ENCODE measurements around the gene SCRN2.

Gene SCRN2

DNA sequence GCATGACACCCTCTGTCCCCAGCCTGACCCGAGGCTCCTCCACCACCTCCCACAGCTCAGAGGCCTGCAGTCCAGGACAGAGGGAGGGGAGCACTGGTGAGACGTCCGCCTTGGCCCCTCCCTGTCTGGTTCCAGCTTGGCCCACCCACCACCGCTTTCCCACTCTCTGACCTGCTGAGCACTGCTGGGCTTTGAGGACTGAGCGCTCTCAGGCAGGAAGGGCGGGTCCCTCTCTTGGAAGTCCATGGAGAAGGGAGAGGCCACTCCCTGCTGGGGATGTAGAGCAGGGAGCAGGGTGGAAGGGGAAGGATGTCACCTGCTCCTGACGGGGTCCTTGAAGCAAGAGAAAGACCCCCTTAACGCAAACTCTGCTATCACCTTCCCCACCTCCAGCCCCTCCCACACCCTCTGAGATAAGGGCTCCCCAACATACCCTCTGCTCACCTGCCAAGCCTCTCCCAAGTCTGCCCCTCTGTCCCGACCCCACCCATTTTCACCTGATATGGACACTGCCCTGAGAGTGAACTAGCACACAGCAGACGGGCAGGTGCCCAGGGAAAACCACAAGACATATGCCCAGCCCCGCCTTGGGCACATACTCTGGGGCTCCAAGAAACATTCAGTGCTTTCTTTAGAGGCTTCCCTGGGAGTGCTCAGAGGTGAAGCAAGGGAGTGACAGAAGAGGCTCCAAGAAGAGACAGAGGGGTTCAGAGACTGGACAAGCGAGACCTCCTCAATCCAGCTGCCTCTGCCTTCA lies 20.9 kb downstream of the SCRN2 start:
- DNase-seq = no peak

DNA sequence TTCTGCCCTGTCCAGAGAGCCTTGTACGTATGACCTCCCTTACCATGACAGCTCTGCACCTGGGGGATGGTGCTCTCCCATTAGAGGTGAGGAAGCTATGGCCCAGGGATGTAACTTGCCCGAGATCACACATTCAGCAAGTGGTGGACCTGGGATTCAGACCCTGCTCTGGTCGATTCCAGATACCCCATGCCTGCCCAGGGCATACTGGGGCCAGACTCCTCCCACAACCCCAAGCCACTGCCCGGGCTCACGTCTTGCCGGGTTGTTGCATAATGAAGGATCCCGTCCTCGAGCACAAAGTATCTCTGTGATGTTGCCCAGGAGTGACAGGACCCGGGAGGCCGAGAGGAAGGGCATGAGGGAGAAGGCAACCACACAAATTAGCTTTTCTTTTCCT lies 21.6 kb downstream of the SCRN2 start:
- no peak for DNase-seq

DNA sequence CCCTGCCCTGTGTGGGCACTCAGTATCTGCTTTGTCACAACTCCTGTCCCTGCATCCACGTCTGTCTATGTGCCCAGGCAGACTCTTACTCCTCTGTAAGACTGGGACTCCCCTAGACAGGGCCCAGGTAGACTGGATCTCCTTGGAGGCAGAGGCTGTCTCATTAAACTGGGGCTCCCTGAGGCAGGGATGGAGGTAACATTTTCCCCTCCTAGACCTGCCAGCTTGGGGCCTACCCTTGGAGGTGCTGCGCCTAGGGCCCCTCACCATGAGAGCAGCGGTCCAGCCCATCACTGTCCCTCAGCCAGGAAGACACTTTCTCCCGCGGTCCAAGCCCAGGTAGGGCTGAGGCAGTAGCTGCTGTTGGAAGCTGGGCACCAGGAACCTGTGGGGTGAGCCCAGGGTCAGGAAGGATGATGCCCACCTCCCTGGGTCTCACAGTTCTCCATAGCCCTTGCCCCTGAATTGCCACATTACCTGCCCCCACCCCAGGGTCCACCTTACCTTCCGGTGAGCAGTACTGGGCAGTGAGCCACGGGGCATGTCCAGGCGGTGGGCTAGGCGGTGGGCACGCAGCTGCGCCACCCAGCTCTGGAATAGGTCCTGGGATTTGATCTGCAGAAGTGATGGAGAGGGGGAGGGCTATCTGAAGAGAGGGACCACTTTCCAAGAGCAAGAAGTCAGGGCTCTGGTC lies 22.9 kb downstream of the SCRN2 start:
- no peak for DNase-seq

DNA sequence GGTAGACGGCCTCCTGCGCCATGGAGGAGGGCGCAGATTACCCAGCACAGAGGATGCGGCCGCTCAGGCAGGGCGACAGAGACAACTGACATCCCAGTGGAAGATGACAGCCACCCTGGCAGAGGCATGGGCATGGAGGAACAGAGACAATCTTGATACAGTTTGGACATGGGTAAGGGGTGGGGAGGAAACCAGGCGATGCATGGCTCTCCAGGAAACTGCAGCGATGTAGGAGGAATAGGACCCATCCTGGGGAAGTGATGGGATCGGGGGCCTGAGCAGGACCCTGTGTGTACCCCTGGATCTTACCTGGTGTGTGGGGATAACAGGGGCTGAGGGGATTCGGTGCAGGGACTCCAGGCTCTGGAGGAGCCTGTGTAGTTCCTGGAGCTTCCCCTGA lies 24.1 kb downstream of the SCRN2 start:
- DNase-seq = no peak

DNA sequence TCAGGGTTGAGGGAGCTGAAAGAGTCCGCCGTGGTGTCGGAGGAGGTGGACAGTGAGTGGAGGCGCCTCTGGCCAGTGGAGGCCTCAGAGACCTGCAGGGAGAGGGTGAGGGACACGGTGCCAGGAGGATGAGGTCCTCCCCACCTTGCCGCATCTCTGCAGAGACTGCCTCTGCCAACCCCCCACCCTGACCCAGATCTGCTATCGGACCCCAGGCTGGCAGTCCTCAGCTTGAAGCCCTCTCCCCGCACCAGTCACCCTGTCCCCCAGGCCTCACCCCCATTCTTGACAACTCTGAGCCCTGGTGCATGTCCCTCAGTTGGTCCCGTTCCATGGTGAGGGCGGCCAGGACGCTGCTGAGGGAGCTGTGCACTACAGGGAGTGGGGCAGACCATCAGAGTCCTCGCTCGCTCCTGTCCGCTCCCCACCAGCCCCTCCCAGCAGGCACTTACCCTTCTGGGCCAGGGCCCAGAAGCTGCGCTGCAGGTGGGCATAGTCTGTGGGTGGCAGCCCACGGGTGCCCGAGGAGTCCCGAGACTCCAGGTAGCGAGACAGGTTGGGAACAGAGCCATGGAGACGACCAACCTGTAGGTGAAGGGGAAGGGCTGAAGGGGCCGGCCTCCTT lies 24.9 kb downstream of the SCRN2 start:
- no peak for DNase-seq

DNA sequence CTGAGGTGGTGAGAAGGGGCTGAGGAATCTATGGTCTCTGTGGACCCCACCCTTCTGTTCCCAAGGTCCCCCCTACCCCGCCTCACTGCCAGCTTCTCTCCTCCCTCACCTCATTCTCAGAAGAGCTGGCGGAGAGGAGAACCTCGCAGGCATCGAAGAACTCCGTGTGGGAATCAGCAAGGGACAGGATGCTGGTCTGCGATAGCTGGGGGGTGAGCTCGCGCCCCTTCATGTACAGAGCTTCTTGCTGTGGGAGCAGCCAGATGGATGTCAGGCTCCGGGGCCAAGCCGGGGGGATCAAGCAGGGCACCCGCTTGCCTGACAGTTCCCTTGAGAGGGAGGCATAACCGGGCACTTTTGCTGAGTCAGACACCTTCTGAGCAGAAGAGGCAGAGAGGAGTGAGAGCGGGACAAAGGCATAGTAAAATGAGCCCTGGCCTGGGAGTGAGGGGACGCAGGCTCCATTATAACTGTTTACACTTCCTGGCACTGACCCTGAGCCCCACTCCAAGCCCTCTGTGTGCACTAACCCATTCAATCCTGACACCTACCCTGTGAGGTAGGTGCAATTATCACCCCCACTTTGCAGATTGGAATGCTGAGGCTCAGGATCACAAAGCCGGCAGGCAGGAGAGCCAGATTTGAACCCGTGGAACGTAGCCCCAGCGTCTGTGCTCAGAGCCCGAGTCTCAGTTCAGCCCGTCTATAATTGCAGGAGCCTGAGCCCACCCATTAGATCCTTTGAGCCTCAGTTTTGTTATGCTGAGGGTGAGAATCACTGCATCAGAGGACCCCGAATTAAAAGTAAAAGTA lies 25.8 kb downstream of the SCRN2 start:
- no peak for DNase-seq

DNA sequence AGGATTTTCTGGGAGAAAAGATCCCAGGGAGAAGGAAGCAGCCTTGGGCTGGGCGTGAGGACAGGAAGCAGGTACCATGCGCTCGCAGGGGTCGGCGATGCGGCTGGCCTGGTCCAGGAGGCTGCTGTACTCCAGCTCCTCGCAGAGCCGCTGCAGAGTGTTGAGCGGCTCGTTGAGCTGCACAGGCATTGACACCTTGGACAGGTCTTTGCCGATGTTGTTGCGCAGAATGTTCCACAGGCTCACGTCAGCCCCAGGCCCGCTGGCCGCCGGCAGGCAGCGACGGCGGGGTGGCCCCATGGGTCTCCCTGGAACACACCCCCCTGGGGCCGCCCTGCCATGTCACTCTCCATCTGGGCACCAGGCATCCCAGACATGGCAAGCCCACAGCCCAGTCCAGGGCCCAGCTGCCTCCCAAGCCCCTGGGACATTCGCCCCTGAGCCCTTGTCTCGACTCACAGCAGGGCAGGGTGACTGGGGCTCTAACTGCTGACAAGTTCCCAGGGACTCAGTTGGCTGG lies 27.5 kb downstream of the SCRN2 start:
- no peak for DNase-seq

DNA sequence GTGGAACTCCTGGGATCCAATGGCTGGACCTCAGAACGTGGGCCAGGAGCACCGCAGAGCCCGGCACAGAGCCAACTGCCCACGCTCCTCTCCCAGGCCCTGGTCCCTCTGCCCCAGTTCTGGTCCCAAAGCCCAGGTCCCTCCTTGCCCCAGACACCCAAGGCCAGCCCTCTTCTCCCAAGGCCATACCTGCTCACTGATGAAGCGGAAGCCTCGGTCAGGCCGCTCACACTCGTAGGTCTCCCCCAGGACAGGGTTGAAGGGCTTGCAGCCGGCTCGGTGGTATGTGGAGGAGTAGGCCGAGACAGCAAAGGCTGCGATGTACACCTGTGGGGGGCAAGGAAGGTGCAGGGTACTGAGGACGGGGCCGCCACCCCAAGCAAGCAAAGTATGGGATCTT lies 28.0 kb downstream of the SCRN2 start:
- no peak for DNase-seq

DNA sequence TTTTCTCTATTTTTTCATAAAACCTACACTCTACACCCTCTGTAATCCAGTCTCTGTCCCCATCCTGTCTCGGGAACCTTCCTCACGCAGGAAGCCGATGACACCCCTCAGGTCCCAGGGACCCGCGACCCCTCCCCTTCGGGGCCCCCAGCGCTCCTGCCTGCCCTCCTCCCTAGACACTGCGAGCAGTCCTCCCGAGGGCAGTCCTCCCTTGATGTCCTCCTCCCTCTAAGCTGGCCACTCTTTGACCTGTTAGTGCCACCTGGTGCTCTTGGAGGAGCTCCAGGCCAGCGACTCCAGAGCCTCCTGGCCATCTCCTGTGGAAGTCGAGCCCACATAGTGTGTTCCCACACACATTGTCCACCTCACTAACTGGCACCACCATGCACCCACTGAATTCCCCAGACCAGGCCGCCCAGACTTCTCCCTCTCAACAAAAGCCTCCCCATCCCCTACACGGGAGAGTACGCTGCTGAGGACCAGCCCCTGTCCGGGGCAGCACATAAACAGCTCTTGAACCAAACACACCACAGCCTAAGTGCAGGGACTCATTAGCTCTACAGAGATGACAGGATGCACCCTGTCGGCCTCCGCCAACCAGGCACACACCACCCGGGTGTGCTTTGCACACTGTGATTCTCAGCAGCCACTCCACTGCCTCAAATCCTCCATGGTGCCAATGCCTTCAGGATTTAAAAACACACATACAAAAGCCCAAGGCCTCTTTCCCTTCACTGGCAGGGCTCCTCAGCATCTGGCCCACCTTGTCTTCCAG lies 28.7 kb downstream of the SCRN2 start:
- no peak for DNase-seq

DNA sequence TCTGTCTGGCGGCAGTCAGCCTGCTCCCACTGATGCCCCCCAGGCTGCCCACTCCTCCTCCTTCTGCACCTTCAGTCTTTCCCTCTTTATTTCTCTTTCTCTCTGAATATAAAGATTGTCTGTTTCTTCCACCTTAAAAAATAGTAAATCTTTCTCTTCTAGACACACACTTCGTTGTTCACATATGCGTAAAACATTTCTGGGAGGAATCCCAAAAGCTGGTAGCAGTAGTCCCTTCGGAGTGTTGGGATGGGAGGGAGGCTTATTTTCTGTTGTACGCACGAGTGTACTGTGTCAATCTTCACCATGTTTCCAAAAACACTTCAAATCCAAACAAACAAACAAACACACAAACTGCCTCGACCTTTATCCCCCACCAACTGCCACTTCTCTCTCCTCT lies 29.4 kb downstream of the SCRN2 start:
- DNase-seq = no peak

DNA sequence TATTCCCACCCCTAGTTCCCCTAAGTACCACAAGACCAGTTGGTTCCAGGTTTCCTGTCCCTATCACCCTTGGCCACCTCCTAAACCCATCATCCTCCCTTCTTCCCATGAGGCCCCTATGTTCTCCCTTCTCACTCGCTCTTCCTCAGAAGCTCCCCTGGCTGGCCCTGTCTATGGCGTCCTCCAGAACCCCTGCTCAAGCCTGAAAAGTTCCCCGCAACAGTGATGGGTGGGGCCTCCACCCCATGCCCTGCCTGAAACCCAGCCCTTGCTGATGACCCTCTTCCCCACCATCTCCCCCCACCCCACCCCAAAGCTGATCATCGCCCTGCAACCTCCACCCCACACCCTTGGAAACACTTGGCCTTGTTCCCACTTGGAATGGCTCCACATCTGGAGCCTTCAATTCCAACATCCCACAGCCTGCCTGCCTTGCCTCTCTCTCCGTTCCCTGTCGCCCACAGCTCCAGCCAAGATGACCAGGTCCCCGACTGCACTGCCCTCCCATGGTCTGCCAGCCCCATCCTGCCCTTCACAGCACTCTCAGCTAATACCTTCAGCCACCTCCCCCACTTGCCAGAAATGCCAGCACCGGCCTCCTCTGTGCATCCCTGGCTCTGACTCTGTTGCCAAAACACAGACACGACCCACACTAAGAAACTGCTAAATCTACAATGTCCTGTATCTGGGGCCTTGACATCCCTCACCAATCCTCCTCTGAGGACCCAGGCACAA lies 30.0 kb downstream of the SCRN2 start:
- no peak for DNase-seq

DNA sequence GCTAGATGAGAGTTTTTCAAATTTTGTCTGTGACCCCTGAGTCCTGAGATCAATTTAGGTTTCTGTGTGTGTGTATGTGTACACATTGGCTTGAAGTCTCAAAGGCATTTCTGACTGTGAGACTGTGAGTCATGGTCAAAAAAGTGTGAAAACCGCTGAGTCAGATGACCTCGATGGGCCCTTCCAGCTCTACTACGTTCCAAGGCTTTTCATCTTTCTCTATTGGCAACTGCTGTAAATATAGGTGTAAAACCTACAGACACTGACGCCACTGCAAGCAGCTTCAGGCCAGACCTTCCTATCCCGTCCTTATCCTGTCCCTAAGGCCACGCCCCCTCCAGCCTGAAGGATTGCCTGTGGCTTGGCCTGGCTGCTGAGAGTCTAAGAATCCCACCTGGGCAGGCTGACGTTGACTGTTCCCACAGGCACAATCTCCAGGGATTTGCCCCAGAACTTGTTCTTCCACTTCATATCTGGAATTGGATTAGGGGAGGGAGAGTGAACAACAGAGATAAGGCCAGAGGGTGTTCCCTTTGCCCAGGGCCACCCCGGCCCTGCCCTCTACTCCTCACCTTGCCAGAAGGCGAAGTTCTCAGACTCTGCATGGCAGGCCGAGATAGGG lies 30.8 kb downstream of the SCRN2 start:
- DNase-seq = peak; percentile 80

DNA sequence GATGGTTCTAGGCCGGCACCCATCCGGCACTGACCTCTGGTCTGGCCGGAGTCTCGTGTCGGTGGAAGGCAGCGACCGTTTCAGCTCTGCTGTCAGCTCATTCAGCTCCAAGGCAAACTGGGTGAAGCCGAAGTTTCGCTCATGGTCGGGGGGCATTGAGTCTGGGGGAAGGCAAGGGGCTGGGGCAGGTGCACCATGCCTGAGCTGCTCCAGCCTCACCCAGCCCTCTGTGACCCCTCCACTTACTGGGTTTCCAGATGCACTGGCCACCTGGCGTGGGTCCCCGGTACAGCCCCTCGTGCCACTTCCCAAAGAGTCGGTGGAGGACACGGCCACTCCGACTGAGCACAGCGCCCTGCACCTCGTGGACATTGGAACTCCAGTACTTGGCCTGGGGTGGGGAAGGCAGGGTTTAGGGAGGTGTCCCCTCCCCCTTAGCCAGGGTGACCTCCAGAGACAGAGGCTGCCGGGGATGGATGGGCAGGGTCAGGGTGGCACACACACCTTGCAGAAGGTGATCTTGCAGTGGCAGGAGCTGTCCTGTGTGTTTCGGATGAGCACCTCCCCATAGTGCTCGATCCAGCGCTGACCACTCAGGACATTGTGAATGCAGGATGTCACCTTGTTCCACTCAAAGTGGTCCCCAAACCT lies 32.1 kb downstream of the SCRN2 start:
- no peak for DNase-seq

DNA sequence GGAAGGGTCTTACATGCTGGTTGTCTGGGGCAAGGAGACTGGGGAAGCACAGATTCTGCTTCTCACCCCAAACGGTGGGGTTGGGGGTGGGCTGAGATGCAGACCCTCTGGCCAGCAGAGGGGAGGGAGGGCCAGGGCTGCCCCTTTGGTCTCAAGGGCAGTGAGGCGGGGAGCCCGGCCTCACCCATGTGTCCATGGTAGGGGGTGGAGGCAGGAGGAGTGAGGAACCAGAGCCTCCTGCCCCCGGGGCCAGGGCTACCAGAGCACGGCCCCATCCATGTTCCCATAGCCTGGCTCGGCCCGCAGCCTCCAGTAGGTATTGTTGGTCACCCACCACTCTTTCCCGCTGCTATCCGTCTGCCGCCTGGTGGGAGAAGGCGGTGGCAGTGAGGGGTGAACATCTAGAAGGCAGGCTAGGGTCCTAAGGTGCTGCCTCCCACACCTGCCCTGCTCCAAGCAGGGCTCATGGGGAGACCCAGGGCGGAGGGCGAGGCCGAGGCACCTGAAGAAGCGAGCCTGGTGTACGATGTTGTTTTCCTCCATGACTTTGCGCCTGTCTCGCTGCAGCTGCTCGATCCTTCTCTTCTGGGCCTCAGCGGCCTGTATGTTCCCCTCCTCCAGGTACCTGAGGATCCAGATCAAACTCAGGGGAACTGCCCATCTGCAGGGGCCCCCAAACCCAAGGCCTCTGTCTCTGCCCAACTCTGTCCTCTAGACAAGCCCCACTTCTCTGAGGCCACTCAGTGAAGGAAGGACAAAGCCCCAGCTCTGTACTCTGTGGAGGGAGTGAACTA lies 32.8 kb downstream of the SCRN2 start:
- no peak for DNase-seq

DNA sequence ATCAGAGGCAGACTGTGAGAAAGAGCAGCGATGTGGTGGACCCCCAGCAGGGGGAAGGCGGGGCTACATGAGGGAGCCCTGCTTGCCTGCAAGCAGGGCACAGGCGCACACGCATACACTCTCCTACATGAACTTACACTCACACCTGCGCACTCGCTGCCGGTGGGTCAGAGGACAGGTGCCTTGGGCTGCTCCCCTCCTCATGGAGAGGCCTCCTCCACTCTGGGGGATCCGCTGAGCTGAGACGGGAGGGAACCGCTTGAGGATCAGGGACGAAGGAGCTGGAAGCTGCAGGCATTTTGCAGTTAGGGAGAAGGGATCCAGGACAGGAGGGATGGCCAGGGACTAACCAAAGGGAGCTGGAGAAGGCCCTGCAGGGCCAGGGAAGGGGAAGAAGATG lies 33.7 kb downstream of the SCRN2 start:
- no peak for DNase-seq

DNA sequence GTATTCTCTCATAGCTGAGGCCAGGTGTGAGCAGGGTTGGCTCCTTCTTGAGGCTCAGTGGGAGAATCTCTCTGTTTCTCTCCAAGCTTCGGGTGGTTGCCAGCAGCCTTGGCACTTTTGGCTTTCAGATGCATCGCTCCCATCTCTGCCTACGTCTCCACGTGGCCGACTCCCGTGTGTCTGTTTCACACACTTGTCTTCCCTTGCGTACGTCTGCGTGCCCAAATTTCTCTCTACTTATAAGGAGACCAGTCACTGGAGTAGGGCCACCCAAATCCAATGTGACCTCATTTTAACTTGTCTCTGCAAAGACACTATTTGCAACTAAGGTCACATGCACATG lies 34.2 kb downstream of the SCRN2 start:
- no peak for DNase-seq

DNA sequence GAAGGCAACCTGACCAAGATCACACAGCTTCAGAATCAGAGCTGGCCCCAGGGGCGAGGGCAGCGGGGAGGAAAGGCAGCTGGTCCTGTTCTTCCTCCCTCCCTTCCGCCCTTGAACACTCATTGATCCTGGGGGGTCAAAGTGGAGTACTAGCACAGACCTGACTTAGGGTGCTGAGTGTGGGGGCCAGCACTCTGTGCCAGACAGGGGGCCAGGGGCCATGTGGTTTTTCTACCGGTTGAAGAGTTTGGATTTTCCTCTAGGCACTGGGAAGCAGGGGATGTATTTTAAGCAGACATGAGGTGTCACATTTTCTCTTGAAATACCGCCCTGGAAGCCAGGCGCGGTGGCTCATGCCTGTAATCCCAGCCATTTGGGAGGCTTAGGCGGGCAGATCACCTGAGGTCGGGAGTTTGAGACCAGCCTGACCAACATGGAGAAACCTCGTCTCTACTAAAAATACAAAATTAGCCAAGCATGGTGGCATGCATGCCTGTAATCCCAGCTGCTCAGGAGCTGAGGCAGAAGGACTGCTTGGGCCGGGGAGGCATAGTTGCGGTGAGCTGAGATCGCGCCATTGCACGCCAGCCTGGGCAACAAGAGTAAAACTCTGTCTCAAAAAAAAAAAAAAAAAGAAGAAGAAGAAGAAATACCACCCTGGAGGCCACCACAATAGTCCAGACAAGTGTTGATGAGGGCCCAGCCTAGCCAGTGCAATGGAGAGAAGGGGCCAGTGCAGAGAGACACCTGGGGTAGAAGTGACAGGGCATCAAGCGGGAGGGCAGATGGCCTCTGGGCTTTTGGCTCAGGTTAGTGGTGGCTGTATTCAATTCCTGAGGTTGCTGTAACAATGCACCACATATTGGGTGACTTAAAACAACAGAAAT lies 34.8 kb downstream of the SCRN2 start:
- no peak for DNase-seq

DNA sequence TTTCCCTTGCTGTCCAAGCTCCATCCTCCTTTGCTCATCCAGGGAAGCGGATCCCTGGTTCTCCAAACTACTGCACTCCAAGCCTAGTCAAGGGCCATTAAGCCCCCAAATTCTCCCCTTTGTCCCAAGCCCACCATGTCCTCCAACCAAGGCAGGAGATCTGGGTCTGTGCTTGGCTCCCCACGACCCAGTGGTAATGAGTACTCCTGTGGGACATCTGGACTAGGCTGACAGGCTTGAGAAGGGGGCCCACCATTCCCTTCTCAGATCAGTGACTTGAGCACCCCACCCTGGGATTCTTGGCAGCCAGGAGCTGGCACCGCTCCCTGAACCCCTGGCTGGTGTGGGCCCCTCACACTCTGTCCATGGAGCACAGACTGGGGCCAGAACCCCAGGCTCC lies 36.6 kb downstream of the SCRN2 start:
- DNase-seq = no peak

DNA sequence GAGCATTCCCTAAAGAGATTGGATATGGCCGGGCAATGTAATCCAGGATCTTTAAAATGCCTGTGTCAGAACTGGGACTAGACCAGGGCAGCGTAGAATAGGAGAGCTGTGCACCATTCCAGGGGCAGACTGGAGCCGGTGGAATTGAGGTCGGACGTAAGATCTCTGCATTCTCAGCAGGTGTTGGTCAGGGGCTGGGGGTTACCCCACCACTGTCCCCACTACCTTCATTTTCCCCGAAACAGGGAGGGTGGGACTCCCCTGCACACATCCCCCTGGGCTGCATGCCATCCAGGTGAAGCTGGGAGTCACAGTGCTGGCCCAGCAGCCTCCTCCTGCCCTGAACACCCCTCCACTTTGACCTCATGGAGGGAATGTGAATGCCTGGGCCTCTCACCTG lies 37.3 kb downstream of the SCRN2 start:
- no peak for DNase-seq

All from fibroblast of skin of scalp (primary cell).